CD4-positive, alpha-beta T cell treated with Interleukin-4 for 1 hour (primary cell): Measurements from ENCODE around the gene TSPAN7.
A peak's percentile ranks its signal among the peaks of the same experiment; 100 is the strongest.

Source experiments
- DNase-seq, 2 donors: peaks; one replicate each; pipeline ENCODE4 v3.0.0-alpha.2; 2020 to 2022

The TSPAN7 gene

GRCh38 chrX:38596939-38597338 is 35.6 kb downstream of the TSPAN7 start:
- DNase-seq = no peak

- DNase-seq = no peak
These were observed 38.7 kb downstream of the TSPAN7 start for GRCh38 chrX:38599796-38600755.

DNA sequence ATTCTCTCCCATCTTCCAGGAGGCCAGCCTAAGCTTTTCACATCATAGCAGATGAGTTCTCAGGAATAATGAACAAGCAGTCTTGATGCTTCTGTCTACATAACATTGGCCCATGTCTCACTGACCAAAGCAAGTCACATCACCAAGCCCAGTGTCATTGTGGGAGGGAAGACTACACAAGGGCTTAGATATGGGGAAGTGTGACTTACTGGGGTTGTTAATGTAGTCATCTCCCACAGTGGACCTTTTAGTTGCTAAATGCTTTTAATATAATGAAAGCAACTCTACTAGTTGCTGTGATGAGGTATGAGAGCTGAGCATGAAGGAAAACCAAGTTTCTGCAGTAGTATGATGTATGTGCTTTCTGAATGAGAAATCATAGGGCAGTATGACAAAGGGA is 40.5 kb downstream of the TSPAN7 start:
- no peak for DNase-seq

GRCh38 chrX:38606821-38607220 is 45.5 kb downstream of the TSPAN7 start:
- DNase-seq = no peak

- no peak for DNase-seq
These were observed 46.6 kb downstream of the TSPAN7 start for GRCh38 chrX:38607976-38608375.

DNA sequence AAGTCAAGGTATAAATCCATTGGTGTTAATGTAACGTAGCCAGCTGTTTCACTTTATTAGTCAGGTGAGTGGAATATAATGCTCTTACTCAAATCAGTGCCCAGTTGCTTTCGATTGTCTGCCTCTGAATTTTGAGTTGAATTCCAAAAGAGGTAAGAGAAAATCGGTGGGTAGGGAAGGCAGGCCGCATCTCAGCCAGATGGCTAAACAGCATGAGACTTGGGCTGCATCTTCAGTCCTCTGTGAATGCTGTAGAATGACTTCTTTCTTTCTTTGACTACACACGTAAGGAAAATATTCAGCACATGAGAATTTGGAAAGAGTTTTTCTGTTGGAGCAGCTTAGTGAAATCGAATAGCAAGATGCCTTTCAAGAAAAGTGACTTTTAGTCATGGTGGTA is 49.5 kb downstream of the TSPAN7 start:
- DNase-seq = no peak

DNA sequence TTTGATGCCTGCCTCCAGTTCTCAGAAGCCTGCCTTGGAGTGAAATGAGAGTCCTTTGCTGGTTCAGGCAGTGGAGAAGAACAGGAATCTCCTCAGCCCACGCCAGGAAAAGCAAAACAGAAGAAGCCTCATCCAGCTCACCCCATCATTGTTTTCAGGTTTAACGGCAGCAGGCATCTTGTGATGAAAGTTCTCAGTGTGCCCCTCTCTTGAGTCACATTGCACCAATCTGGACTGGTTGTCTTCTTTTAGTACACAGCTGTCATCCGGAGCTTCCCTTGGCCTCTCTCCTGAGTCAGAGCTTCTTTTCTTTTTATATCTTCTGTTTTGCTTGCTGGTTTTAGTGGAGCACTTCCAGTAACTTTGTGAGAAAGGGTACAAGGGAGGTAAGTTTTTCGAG is 50.9 kb downstream of the TSPAN7 start:
- DNase-seq = no peak

- no peak for DNase-seq
These were observed 53.1 kb downstream of the TSPAN7 start for GRCh38 chrX:38614485-38614884.

- no peak for DNase-seq
These were observed 55.6 kb downstream of the TSPAN7 start for GRCh38 chrX:38616904-38617303.

- peak in 1 of 2 donors; percentile 27 for DNase-seq
These were observed 56.8 kb downstream of the TSPAN7 start for GRCh38 chrX:38618180-38618579.

DNA sequence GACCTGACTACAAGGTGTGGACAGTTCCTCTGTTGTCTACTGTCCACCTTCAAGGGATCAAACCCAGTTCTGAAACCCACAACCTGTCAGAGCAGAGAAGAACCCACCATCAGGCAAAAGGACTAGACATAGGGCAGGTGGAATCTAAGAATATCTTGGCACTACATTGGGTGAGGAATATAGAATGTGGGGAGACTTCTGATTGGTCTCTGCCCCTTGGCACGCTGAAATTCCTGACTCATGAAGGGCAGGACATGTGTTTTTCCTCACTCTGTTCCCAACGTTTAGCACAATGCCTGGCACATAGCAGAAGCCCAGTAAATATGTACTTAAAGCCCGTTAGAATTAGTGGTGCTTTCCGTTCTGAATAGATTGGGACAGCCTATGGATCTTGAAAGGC is 59.3 kb downstream of the TSPAN7 start:
- DNase-seq = no peak

GRCh38 chrX:38626296-38626695 is 65.0 kb downstream of the TSPAN7 start:
- DNase-seq = no peak

GRCh38 chrX:38627683-38628082 is 66.3 kb downstream of the TSPAN7 start:
- DNase-seq = peak; percentile 11 to 21

- no peak for DNase-seq
These were observed 67.2 kb downstream of the TSPAN7 start for GRCh38 chrX:38628587-38628986.

DNA sequence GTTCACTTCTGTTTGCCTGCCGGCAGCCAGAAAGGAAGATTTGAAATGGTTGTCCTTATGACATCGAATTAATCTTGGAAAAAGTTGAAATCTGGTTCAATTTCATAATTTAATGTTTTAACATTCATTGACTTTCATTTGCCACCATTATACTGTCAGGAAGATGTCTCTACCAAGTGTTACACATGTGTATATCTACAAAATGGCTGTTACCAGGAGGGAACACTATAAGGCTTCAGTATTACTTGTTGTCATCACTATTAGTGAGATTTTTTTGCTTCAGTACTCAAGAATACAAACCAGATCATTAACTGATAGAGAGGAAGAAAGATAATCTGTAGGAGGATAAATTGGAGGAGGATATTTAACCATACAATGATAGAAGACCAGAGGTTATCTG is 71.2 kb downstream of the TSPAN7 start:
- DNase-seq = no peak

- no peak for DNase-seq
These were observed 73.3 kb downstream of the TSPAN7 start for GRCh38 chrX:38634665-38635064.

DNA sequence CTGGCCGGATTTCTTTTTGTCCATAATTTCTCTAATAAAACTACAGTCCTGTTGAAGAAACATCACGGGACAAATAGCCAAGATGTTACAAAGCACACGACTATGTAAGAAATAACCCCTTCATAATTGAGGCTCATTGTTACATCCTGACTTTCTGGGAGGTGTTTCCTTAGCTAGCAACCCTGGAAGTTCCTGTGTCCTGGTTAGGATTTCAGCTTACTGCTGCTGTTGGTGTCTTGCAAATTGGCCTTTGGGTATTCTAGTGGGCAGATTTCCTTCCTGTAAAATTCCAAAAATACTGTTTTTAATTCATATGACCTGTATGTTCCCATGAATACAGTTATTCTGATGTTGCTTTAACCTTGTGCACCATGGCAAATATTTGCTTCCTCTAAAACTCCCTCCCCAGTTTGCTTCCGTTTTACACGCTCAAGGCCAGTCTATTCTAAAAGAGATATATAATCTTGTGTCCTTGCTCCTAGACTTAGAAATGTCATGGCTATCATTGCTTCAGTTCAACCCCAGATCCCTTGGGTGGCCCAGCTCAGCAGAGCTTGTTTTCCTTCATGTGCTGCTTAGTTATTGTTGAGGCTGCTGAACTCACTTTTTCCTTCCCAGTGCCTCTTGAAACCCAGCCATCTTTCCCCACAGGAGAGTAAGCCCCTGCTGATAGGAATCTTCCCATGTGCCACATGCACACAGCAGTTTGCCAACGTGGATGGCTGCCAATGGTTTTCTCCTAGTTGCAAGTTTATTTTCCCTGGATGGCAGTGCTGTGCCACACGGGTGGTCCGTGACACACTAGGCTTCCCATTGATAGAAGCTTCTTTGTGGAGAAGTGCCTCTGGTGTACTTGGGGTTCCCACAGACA is 75.8 kb downstream of the TSPAN7 start:
- no peak for DNase-seq

DNA sequence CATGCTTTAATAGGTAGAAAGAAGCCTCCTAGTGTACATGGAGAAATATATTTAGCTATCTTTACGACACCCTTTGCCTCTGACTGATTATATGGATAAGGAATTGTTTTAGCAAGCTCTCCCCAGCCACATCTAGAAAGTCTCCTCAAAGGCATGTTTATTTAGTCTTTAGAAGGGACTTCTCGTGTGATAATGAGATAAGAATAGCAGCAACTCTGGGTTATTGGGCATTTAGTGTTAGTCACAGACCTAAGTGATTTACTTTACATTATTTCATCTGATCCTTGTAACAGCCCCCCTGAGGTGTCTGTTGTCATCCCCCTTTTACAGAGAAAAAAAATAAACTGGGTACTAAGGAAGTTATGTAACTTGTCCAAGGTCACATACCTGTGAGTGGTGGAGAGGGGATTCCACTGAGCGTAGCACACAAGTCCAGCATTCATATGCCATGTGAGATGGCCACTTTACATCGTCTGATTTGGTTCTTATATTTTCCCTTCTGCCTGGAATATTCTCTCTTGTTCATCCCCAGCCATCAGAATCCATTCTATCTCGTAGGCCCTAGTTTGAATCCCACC is 77.7 kb downstream of the TSPAN7 start:
- DNase-seq = no peak

DNA sequence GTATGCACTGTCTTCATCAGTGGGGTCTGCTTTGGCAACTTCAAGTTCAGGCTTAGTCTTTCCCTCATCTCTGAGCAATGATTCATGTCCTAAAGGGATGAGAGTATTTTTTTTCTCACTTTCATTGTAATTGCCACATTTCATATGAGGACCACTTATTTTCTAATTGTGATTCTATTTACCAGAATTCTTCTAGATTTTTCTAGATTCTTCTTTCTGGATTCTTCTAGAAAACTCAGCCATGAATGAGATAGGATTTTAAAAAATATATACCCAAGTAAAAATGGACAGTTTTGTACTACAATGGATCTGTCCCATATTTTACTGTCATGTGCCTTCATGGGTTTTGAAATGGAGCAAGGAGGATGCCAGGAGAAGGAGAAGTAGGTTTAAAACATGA is 78.4 kb downstream of the TSPAN7 start:
- no peak for DNase-seq

DNA sequence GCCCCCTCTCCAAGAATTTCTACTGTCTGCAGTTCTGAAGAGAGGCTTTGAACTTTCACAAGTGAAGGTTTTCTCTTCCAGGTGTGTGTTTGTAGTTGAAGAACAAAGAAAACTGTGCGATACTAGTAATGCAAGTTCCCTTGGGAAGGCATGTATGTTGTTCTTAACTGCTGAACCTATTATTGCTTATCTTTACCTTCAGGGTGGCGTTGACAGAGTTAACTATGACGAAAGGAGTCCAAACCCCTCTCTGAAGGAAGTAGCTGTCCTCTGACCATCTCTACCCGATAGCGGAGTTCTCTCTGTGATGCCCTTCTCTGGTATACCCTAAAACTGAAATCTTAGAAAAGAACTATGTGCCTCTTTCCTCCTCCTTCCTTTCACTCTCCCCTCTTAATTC is 79.9 kb downstream of the TSPAN7 start:
- DNase-seq = no peak

DNA sequence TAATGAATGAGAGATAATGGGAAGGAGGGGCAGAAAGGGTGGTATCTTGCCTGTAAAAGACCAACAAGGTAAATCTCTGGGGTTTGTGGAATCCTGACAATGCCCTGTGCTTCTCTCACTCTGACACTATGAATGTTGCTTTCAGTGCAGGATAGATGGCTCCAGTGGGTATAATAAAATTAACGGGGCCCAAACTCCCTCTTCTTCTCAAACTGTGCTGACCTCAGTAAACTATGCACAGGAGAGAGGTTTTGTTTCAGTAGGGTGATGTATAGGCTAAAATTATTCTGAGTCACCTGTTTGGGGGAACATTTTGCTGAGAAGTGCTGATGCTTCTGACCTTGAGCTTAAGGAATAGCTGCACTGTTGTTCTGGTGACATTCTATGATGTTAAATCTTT is 82.6 kb downstream of the TSPAN7 start:
- DNase-seq = no peak

- DNase-seq = no peak
These were observed 84.8 kb downstream of the TSPAN7 start for GRCh38 chrX:38646129-38646528.

DNA sequence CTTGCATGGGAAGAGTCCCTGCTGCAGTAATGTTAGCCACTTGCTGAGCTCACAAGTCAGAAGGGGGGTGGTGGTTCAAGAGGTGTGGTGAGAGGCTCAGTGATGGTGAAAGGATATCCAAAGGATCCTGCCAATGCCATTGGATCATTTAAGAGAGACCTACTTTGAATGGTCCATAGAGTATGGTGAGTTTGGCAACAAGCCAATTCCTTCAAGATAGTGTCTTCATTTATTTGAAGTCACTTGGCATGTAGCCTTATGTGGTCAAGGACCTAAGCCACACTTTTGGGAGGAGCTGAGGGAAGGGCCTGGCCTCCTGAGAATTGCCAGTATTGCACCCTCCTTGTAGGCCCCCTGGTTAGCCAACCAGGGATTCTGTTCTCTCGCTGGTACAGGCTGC is 87.9 kb downstream of the TSPAN7 start:
- DNase-seq = no peak
